ENCODE measurements around the gene IFT43. TPM values are rescaled to one million over a fixed set of nuclear protein-coding genes. Genes with fewer than 3 reads are reported as not detected.

Gene IFT43
- total RNA-seq, 1 experiment from 2014 or later = 18.6 TPM

DNA sequence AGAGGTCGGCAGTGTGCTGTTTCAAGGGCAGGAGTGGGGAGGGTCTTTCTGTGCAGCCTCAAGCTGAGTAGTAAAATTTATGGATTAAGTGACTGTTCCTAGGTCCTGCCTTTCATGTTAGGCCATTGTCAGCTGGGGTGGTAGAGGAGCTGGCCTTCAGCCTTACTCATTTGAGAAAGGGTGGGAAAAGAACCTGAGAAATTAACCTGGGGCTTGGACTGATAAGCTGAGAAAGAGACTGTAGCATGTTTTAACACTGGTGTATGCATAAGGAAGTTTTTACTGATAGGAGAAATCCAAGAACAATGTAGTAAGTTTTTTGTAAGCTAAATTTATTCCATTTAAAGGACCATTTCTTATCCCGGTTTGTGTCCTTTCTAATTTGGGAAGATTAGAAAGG is 20.7 kb downstream of the IFT43 start:
- Histone ChIP-seq H2BK15ac (ENCODE audit: low read depth, low read length) (no peak overlapping the region), H3T11ph (ENCODE audit: low read length) (no peak overlapping the region), H2BK5ac (ENCODE audit: insufficient read length, low read length) (no peak overlapping the region), H3K9me3 (ENCODE audit: control insufficient read depth, low read depth, low read length) (no peaks in the 10 kb centered on the region), H3K4me2 (ENCODE audit: insufficient read depth, insufficient read length, low read length) (no peak overlapping the region), H4K91ac (ENCODE audit: insufficient read length, low read depth, low read length) (no peak overlapping the region), H2AK5ac (ENCODE audit: insufficient read length, low read length) (no peak overlapping the region), H4K8ac (replicated peaks; ENCODE audit: insufficient read length, low read depth, low read length) (no peak overlapping the region), H3K9ac (ENCODE audit: extremely low read depth, insufficient read length, low read length) (no peak overlapping the region), H3K23ac (ENCODE audit: insufficient read length, low read depth, low read length) (no peak overlapping the region), H3K79me2 (ENCODE audit: insufficient read depth, low read length) (no peaks in the 10 kb centered on the region), H2BK20ac (ENCODE audit: low read depth, low read length, poor library complexity, severe bottlenecking) (no peak overlapping the region), H2BK12ac (ENCODE audit: insufficient read length, low read depth, low read length) (no peak overlapping the region), H4K20me1 (ENCODE audit: control insufficient read depth, insufficient read depth, insufficient read length) (no peaks in the 10 kb centered on the region), H2BK120ac (ENCODE audit: low read depth, low read length, poor library complexity, severe bottlenecking) (no peak overlapping the region), H3K14ac (ENCODE audit: insufficient read depth, low read length) (no peak overlapping the region), H3K56ac (ENCODE audit: insufficient read length, low read depth, low read length) (no peak overlapping the region), H3K23me2 (ENCODE audit: insufficient read length, low read depth, low read length, poor library complexity, severe bottlenecking) (no peaks in the 10 kb centered on the region), H2AFZ (ENCODE audit: low read length) (no peak overlapping the region), H4K5ac (ENCODE audit: insufficient read length, low read depth, low read length) (no peak overlapping the region), H3K18ac (ENCODE audit: insufficient read length, low read depth, low read length) (no peak overlapping the region), H3K27me3 (ENCODE audit: insufficient read depth, low read length) (no peaks in the 10 kb centered on the region), H3K4me1 (ENCODE audit: insufficient read depth, low read length) (no peaks in the 10 kb centered on the region), H3K79me1 (ENCODE audit: insufficient read depth, low read depth, low read length, poor library complexity, severe bottlenecking) (no peaks in the 10 kb centered on the region), H3K27ac (ENCODE audit: insufficient read length, low read depth, low read length) (no peak overlapping the region), H3K4ac (ENCODE audit: low read depth, low read length) (no peak overlapping the region)
- TF ChIP-seq, protein P1, sequence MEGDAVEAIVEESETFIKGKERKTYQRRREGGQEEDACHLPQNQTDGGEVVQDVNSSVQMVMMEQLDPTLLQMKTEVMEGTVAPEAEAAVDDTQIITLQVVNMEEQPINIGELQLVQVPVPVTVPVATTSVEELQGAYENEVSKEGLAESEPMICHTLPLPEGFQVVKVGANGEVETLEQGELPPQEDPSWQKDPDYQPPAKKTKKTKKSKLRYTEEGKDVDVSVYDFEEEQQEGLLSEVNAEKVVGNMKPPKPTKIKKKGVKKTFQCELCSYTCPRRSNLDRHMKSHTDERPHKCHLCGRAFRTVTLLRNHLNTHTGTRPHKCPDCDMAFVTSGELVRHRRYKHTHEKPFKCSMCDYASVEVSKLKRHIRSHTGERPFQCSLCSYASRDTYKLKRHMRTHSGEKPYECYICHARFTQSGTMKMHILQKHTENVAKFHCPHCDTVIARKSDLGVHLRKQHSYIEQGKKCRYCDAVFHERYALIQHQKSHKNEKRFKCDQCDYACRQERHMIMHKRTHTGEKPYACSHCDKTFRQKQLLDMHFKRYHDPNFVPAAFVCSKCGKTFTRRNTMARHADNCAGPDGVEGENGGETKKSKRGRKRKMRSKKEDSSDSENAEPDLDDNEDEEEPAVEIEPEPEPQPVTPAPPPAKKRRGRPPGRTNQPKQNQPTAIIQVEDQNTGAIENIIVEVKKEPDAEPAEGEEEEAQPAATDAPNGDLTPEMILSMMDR (conservative IDR thresholded peaks at IDR 0.05) = no peak
- no CpG with 5 or more reads among the region's 2 CpGs for WGBS (ENCODE audit: extremely low coverage, insufficient read length, low lambda C conversion rate)
- Mint-ChIP-seq H3K4me1 (no peaks in the 10 kb centered on the region), H3K27ac (no peak overlapping the region), H3K9me3 (peaks cover 16% of the 10 kb centered on the region in 2 experiments), H3K27me3 (ENCODE audit: low read depth) (no peaks in the 10 kb centered on the region), H3K36me3 (ENCODE audit: insufficient read depth in 1 of 3, low read depth in 3 of 3) (peaks cover 34 to 48% (median 38%) of the 10 kb centered on the region in 3 experiments), H3K4me3 (no peak overlapping the region)
- DNase-seq = no peak
